ENCODE data around the gene ELMO1.

DNA sequence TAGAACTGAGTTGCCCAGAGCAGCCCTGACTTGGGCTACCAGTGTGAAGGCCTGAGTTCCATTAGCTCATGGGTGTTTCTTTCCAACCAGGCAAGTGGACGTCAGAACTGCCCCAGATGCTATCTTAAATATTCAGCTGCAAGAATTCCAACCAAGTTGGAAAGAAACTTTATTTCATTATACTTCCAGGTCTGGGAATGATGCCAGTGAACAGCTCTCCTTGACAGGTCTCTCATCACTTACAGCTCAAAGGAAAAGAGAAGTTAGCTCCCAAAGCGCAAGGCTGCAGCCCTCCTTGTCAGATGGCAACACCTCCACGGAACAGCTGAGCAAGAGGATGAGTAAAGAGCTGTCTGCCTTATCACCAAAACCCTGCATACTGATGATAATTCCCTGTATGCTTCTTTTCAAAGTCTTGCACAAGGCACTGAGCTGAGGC, 468.8 kb downstream of the ELMO1 start:
- TF ChIP-seq, protein P1, sequence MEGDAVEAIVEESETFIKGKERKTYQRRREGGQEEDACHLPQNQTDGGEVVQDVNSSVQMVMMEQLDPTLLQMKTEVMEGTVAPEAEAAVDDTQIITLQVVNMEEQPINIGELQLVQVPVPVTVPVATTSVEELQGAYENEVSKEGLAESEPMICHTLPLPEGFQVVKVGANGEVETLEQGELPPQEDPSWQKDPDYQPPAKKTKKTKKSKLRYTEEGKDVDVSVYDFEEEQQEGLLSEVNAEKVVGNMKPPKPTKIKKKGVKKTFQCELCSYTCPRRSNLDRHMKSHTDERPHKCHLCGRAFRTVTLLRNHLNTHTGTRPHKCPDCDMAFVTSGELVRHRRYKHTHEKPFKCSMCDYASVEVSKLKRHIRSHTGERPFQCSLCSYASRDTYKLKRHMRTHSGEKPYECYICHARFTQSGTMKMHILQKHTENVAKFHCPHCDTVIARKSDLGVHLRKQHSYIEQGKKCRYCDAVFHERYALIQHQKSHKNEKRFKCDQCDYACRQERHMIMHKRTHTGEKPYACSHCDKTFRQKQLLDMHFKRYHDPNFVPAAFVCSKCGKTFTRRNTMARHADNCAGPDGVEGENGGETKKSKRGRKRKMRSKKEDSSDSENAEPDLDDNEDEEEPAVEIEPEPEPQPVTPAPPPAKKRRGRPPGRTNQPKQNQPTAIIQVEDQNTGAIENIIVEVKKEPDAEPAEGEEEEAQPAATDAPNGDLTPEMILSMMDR (IDR thresholded peaks at IDR 0.05; ENCODE audit: low read depth, low read length) = no peak
- TF ChIP-seq POLR2A (IDR thresholded peaks at IDR 0.05; ENCODE audit: extremely low read depth, insufficient read length) (no peak), MYC (IDR thresholded peaks at IDR 0.05; ENCODE audit: low read depth, low read length) (no peak)

Measured in NB4 (cell line).